PC-3 (cell line): ENCODE measurements around the gene ORMDL3. TPM values are rescaled to one million over a fixed set of nuclear protein-coding genes. Genes with fewer than 3 reads are reported as not detected.

Experiments
- ATAC-seq: fragments of 200-7000 bp; cut with Tn5 transposase; 2 replicates; pipeline ENCODE4 v1.9.1; 2020; ENCODE audit warnings: mild to moderate bottlenecking, moderate library complexity
- BruUV-seq: library from RNA; stranded (reverse); fragments of 400-500 nt; replicated peaks from 2 replicates; lab custom pipeline; 2021; lab: Mats Ljungman, UMichigan
- CTCF ChIA-PET: fragments of 300-600 bp; sonication (Branson Sonifier 250); formaldehyde crosslinking; loops from one replicate; lab custom pipeline; 2022; ENCODE audit warnings: antibody characterized with exemption; lab: Charles Lee
- POLR2A ChIA-PET: fragments of 300-600 bp; sonication (Branson Sonifier 250); formaldehyde crosslinking; loops from one replicate; lab custom pipeline; 2022; ENCODE audit warnings: antibody characterized with exemption; ENCODE audit not compliant: unreplicated experiment; lab: Charles Lee
- DNase-seq: peaks from one replicate; pipeline ENCODE4 v3.0.0-alpha.2; 2015
- H2AFZ ChIP-seq: fragments of 300-600 bp; sonication (generic); 2 replicates; pipeline ENCODE4 v1.6.0; 2016; ENCODE audit warnings: antibody characterized with exemption, low read length
- H3F3A ChIP-seq: fragments of 300-600 bp; sonication (generic); one replicate; pipeline ENCODE4 v1.6.0; 2017; ENCODE audit warnings: antibody characterized with exemption, low read length, control low read depth, mild to moderate bottlenecking; ENCODE audit not compliant: unreplicated experiment
- H3K27ac ChIP-seq: fragments of 300-600 bp; sonication (generic); 2 replicates; pipeline ENCODE4 v1.5.1; 2016; ENCODE audit warnings: mild to moderate bottlenecking, low read length
- H3K27me3 ChIP-seq: fragments of 300-600 bp; sonication (generic); 2 replicates; pipeline ENCODE4 v1.6.1; 2016; ENCODE audit warnings: low read length, mixed read lengths
- H3K36me3 ChIP-seq: fragments of 300-600 bp; sonication (generic); 2 replicates; pipeline ENCODE4 v1.6.1; 2016; ENCODE audit warnings: low read depth, mixed run types, low read length, mixed read lengths
- H3K4me1 ChIP-seq: fragments of 300-600 bp; sonication (generic); 2 replicates; pipeline ENCODE4 v1.5.1; 2016; ENCODE audit warnings: low read length; ENCODE audit not compliant: insufficient read depth
- H3K4me2 ChIP-seq: fragments of 300-600 bp; sonication (generic); 2 replicates; pipeline ENCODE4 v1.6.0; 2016; ENCODE audit warnings: low read length
- H3K4me3 ChIP-seq: fragments of 300-600 bp; sonication (generic); 2 replicates; pipeline ENCODE4 v1.5.1; 2016; ENCODE audit warnings: mild to moderate bottlenecking, low read length, mixed read lengths
- H3K79me2 ChIP-seq: fragments of 300-600 bp; sonication (generic); 2 replicates; pipeline ENCODE4 v1.6.1; 2017; ENCODE audit warnings: low read length, mixed read lengths
- H3K9ac ChIP-seq: fragments of 300-600 bp; sonication (generic); 2 replicates; pipeline ENCODE4 v1.6.0; 2016; ENCODE audit warnings: mild to moderate bottlenecking, low read length
- H3K9me2 ChIP-seq: fragments of 300-600 bp; sonication (generic); replicated peaks from 2 replicates; pipeline ENCODE4 v1.6.1; 2016; ENCODE audit warnings: mixed run types, low read length, mixed read lengths
- H3K9me3 ChIP-seq: fragments of 300-600 bp; sonication (generic); 2 replicates; pipeline ENCODE4 v1.6.1; 2016; ENCODE audit warnings: low read length, mixed read lengths
- H4K20me1 ChIP-seq: fragments of 300-600 bp; sonication (generic); 2 replicates; pipeline ENCODE4 v1.6.1; 2016; ENCODE audit warnings: low read length, mixed read lengths
- EZH2 ChIP-seq: fragments of 300-600 bp; sonication (generic); IDR thresholded peaks from one replicate; pipeline ENCODE4 v1.6.1; 2017; ENCODE audit warnings: antibody characterized with exemption, mild to moderate bottlenecking, low read length; ENCODE audit not compliant: unreplicated experiment
- EZH2phosphoT487 ChIP-seq: fragments of 300-600 bp; sonication (generic); IDR thresholded peaks from 2 replicates; pipeline ENCODE4 v1.6.1; 2018; ENCODE audit warnings: mild to moderate bottlenecking, antibody characterized with exemption, low read length, borderline replicate concordance
- intact Hi-C: fragments of 100-400 bp; cut with micrococcal nuclease; formaldehyde crosslinking; loops from 2 replicates; pipeline ENCODE4 v1.9.0; 2023
- total RNA-seq: library from RNA; depleted of rRNA; stranded (reverse); fragments of >200 nt; gene quantifications from 2 replicates; pipeline ENCODE4 v1.2.3, GENCODE V29; 2014
- TF ChIP-seq, protein P1 (sequence below): fragments of 300-600 bp; sonication (generic); conservative IDR thresholded peaks from 2 replicates; pipeline ENCODE4 v1.5.1; 2017; ENCODE audit warnings: antibody characterized with exemption, low read depth, mild to moderate bottlenecking, low read length

The ORMDL3 gene
- total RNA-seq, 1 experiment from 2014 or later = 27.4 TPM

DNA sequence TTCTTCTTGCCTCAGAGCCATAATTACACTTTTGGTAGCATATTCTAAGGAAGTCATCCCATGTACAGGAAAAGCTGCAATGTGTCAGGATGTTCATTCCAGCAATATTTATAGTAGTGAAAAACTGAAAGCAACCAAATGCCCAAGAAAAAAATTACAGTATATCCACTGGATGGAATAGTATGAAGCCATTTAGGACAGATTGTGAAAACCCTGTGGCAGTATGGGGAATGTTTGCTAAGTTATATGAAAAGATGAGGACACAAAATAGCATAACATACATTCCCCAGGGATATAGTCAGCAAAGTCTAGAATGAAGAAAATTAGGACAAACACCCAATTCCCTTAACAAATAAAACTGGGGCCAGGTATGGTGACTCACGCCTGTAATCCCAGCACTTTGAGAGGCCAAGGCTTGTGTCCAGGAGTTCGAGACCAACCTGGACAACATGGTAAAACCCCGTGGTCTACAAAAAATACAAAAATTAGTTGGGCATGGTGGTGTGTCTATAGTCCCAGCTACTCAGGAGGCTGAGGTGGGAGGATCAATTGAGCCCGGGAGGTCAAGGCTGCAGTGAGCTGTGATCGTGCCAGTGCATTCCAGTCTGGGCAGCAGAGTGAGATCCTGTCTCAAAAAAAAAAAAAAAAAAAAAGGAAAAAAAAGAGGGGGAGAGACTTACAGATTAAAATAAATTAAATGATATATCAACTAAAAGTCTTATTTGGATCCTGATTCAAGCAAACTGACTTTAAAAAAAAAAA, 2.4 kb upstream of the ORMDL3 start:
- TF ChIP-seq, protein P1, sequence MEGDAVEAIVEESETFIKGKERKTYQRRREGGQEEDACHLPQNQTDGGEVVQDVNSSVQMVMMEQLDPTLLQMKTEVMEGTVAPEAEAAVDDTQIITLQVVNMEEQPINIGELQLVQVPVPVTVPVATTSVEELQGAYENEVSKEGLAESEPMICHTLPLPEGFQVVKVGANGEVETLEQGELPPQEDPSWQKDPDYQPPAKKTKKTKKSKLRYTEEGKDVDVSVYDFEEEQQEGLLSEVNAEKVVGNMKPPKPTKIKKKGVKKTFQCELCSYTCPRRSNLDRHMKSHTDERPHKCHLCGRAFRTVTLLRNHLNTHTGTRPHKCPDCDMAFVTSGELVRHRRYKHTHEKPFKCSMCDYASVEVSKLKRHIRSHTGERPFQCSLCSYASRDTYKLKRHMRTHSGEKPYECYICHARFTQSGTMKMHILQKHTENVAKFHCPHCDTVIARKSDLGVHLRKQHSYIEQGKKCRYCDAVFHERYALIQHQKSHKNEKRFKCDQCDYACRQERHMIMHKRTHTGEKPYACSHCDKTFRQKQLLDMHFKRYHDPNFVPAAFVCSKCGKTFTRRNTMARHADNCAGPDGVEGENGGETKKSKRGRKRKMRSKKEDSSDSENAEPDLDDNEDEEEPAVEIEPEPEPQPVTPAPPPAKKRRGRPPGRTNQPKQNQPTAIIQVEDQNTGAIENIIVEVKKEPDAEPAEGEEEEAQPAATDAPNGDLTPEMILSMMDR = no peak
- no peak for TF ChIP-seq EZH2phosphoT487
- no TSS peak for BruUV-seq

DNA sequence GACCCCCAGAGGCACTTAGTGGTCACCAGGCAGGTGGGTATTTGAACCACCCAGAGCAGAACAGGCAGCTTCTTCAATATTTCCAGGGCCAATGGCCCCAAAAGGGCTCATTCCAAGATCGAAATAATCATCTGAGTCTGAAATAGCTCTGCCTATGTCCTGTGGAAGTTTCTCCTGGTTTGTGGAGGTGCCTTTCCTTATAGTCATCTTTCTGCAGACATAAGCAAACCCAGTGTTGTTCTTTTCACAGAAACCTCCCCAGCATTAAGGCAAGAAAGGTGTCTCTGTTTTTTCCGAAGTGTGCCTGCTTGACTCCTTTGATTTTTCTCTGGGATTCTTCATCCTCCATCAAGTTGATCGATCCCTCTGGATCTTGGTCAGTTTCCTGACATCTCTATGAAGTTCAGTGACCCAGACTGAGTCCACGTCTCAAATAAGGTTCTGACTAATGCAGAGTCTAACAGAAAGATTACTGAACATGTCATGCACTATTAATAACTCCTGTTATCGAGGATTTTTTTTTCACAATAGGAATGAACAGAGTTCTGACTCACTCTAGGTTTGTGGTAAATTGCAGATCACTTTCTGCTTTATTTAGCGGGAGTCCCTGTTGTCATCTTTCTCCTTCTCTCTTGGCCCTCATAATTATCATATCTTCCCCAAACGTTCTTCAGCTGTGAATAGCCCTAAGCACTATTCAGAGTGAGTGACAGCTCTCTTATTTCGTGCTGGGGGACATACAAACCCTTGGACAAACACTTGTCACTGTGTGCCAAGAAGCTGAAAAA, 1.7 kb upstream of the ORMDL3 start:
- no peaks in the 10 kb centered on the region for H3K36me3 ChIP-seq
- no TSS peak for BruUV-seq

More for the DNA sequence above, 2.4 kb upstream of the ORMDL3 start:
- peak overlapping the region; percentile 97 for H3K4me2 ChIP-seq
- no peaks in the 10 kb centered on the region for H3K9me2 ChIP-seq
- H3K9ac ChIP-seq = no peak overlapping the region
- H3K9me3 ChIP-seq = no peaks in the 10 kb centered on the region
- H3K36me3 ChIP-seq = no peaks in the 10 kb centered on the region
- ChIA-PET CTCF (no interaction called here), POLR2A (interaction anchor here (0.6 kb wide), 1 partner anchor 730 kb away, joined by 3 read pairs; the partner anchor contains the start of gene RPL19)
- no peaks in the 10 kb centered on the region for H3K27me3 ChIP-seq
- DNase-seq = peak; percentile 80
- peak overlapping the region; percentile 22; the same call in 1 of the 2 replicates for H3K4me3 ChIP-seq
- ATAC-seq = peak; percentile 52
- intact Hi-C loops = no loop called here
- H4K20me1 ChIP-seq = no peaks in the 10 kb centered on the region
- H2AFZ ChIP-seq = no peak overlapping the region
- peak overlapping the region; percentile 72 for H3K27ac ChIP-seq
- peaks cover 25% of the 10 kb centered on the region for H3K79me2 ChIP-seq
- peaks cover 4% of the 10 kb centered on the region for H3F3A ChIP-seq
- H3K4me1 ChIP-seq = peaks cover 33% of the 10 kb centered on the region

More for the DNA sequence above, 1.7 kb upstream of the ORMDL3 start:
- no peaks in the 10 kb centered on the region for H3K9me3 ChIP-seq
- no peak overlapping the region for H3K9ac ChIP-seq
- intact Hi-C loops = no loop called here
- peak overlapping the region; percentile 22; the same call in 1 of the 2 replicates for H3K4me3 ChIP-seq
- ATAC-seq (peak; percentile 52), DNase-seq (peak; percentile 85)
- H3K4me1 ChIP-seq = peaks cover 40% of the 10 kb centered on the region
- POLR2A ChIA-PET = interaction anchor here (0.6 kb wide), 1 partner anchor 729 kb away, joined by 3 read pairs; the partner anchor contains the start of gene RPL19
- no peak overlapping the region for H2AFZ ChIP-seq
- peaks cover 25% of the 10 kb centered on the region for H3K79me2 ChIP-seq
- CTCF ChIA-PET = no interaction called here
- no peaks in the 10 kb centered on the region for H3K27me3 ChIP-seq
- no peaks in the 10 kb centered on the region for H3K9me2 ChIP-seq
- H3K4me2 ChIP-seq = peak overlapping the region; percentile 97
- H3K27ac ChIP-seq = peak overlapping the region; percentile 72
- H3F3A ChIP-seq = peaks cover 4% of the 10 kb centered on the region
- no peaks in the 10 kb centered on the region for H4K20me1 ChIP-seq
- TF ChIP-seq EZH2 = no peak
- TF ChIP-seq EZH2phosphoT487 = no peak
- TF ChIP-seq, protein P1 = no peak
